HepG2 (cell line): ENCODE results near the gene METTL2A. TPM values are rescaled to one million over a fixed set of nuclear protein-coding genes. Genes with fewer than 3 reads are reported as not detected.
"Not testable (repeated sequence)": the region's sequence is repeated elsewhere in the genome, so short reads cannot be mapped to it uniquely, and the experiment has no call there.

Experiments
- ATAC-seq: fragments of 200-7000 bp; cut with Tn5 transposase; 3 replicates; pipeline ENCODE4 v1.9.1; 2020; ENCODE audit warnings: mild to moderate bottlenecking, moderate library complexity
- BruUV-seq: library from RNA; stranded (reverse); fragments of 400-500 nt; replicated peaks from 2 replicates; lab custom pipeline; 2021; lab: Mats Ljungman, UMichigan
- CTCF ChIA-PET: fragments of 300-600 bp; formaldehyde crosslinking; extraction: SDS; loops from one replicate; lab custom pipeline; 2021; ENCODE audit warnings: low total read pairs, inconsistent platforms, low intra/inter-chr PET ratio; lab: Yijun Ruan, JAX
- POLR2A ChIA-PET: fragments of 350-600 bp; sonication (Branson Sonifier 250); formaldehyde crosslinking; loops from one replicate; lab custom pipeline; 2020; ENCODE audit warnings: antibody characterized with exemption, inconsistent platforms; lab: Yijun Ruan, JAX
- DNase-seq: peaks from one replicate; pipeline ENCODE4 v3.0.0-alpha.2; 2015; ENCODE audit warnings: low spot score
- FAIRE-seq: peaks from 3 replicates; lab custom pipeline; 2011; peaks lifted over from hg19 to GRCh38; lab: Jason Lieb, UNC
- H2AFZ ChIP-seq: one replicate; pipeline ENCODE4 v1.6.1; 2011; ENCODE audit warnings: low read length, inconsistent platforms
- H3K27ac ChIP-seq: fragments of 300-600 bp; 3 replicates; pipeline ENCODE4 v1.8.0; 2011; ENCODE audit warnings: mixed run types, mild to moderate bottlenecking, mixed read lengths, low read length, inconsistent platforms; ENCODE audit not compliant: insufficient read depth; ENCODE audit errors: extremely low read length
- H3K27me3 ChIP-seq, 2 experiments: fragments of 200-600 bp in 1 of 2; 2 replicates in 1 of 2; 3 replicates in 1 of 2; pipeline versions ENCODE4 v1.6.0 to v1.8.0; 2011; ENCODE audit warnings: low read length in 2 of 2, mild to moderate bottlenecking in 2 of 2, moderate library complexity in 2 of 2, inconsistent platforms in 1 of 2; ENCODE audit not compliant: insufficient read depth in 2 of 2, control insufficient read depth in 1 of 2
- H3K36me3 ChIP-seq, 2 experiments: fragments of 200-600 bp in 1 of 2; replicated peaks in 1 of 2; 2 replicates in 1 of 2; 3 replicates in 1 of 2; pipeline versions ENCODE4 v1.5.1 to v1.8.0; 2011; ENCODE audit warnings: low read length in 2 of 2, inconsistent platforms in 1 of 2; ENCODE audit not compliant: insufficient read depth in 2 of 2, control insufficient read depth in 1 of 2
- H3K4me1 ChIP-seq: 2 replicates; pipeline ENCODE4 v1.5.1; 2012; ENCODE audit warnings: low read length, inconsistent platforms; ENCODE audit not compliant: insufficient read depth
- H3K4me2 ChIP-seq: 2 replicates; pipeline ENCODE4 v1.6.0; 2011; ENCODE audit warnings: low read depth, low read length, inconsistent platforms
- H3K4me3 ChIP-seq, 3 experiments: fragments of 200-600 bp in 1 of 3; sonication (generic), shearing (Covaris generic) in 1 of 3; replicated peaks in 1 of 3; 2 replicates each; pipeline ENCODE4 v1.5.1; 2011 to 2016; ENCODE audit warnings: low read length in 3 of 3, inconsistent platforms in 2 of 3, low read depth in 2 of 3, mild to moderate bottlenecking in 2 of 3, control low read depth in 1 of 3, mixed read lengths in 1 of 3; ENCODE audit not compliant: insufficient read depth in 1 of 3
- H3K79me2 ChIP-seq: one replicate; pipeline ENCODE4 v1.6.1; 2011; ENCODE audit warnings: low read length, inconsistent platforms; ENCODE audit not compliant: insufficient read depth
- H3K9ac ChIP-seq: 2 replicates; pipeline ENCODE4 v1.6.0; 2011; ENCODE audit warnings: mild to moderate bottlenecking, low read depth, low read length, inconsistent platforms; ENCODE audit not compliant: insufficient read depth
- H3K9me3 ChIP-seq: 2 replicates; pipeline ENCODE4 v1.5.1; 2012; ENCODE audit warnings: mild to moderate bottlenecking, low read length
- H4K20me1 ChIP-seq: 2 replicates; pipeline ENCODE4 v1.6.0; 2011; ENCODE audit warnings: inconsistent platforms, mild to moderate bottlenecking, low read length, moderate library complexity; ENCODE audit not compliant: insufficient read depth
- ARNT2 ChIP-seq: sonication (generic); formaldehyde crosslinking; IDR thresholded peaks from 2 replicates; pipeline ENCODE4 v1.8.0; 2022; ENCODE audit warnings: mild to moderate bottlenecking, low read depth, missing genetic modification reagents, moderate library complexity
- ARNTL ChIP-seq: sonication (generic); formaldehyde crosslinking; IDR thresholded peaks from 2 replicates; pipeline ENCODE4 v1.4.0; 2020; ENCODE audit warnings: mild to moderate bottlenecking, missing genetic modification reagents
- BORCS8-MEF2B ChIP-seq: sonication (generic); formaldehyde crosslinking; IDR thresholded peaks from 2 replicates; pipeline ENCODE4 v1.8.0; 2022; ENCODE audit warnings: mild to moderate bottlenecking, missing genetic modification reagents
- CAMTA2 ChIP-seq: sonication (generic); formaldehyde crosslinking; IDR thresholded peaks from 2 replicates; pipeline ENCODE4 v1.4.0; 2020; ENCODE audit warnings: mild to moderate bottlenecking, missing genetic modification reagents, borderline replicate concordance
- GABPB1 ChIP-seq: IDR thresholded peaks from 2 replicates; pipeline ENCODE4 v1.6.1; 2016; ENCODE audit warnings: mild to moderate bottlenecking, missing genetic modification reagents, moderate library complexity, missing compliant biosample characterization
- HMGXB4 ChIP-seq, 2 experiments: sonication (generic) in 1 of 2; formaldehyde crosslinking in 1 of 2; IDR thresholded peaks; 2 replicates each; pipeline versions ENCODE4 v1.4.0 to v1.6.1; 2018 to 2020; ENCODE audit warnings: missing genetic modification reagents in 2 of 2, borderline replicate concordance in 1 of 2, low read depth in 1 of 2, mild to moderate bottlenecking in 1 of 2, missing biosample characterization in 1 of 2
- HNRNPLL ChIP-seq: fragments of 200-400 bp; formaldehyde crosslinking; IDR thresholded peaks from 2 replicates; pipeline ENCODE4 v1.6.1; 2017; ENCODE audit warnings: mild to moderate bottlenecking, low read depth, low read length; ENCODE audit not compliant: poor library complexity, severe bottlenecking
- KDM5A ChIP-seq: fragments of 200-600 bp; sonication (generic); IDR thresholded peaks from 2 replicates; pipeline ENCODE4 v1.7.0; 2018; ENCODE audit warnings: antibody characterized with exemption, mild to moderate bottlenecking, low read length, borderline replicate concordance
- PHF8 ChIP-seq: sonication (generic); formaldehyde crosslinking; IDR thresholded peaks from 2 replicates; pipeline ENCODE4 v1.5.0; 2020; ENCODE audit warnings: missing genetic modification reagents
- RBFOX2 ChIP-seq: fragments of 200-400 bp; formaldehyde crosslinking; IDR thresholded peaks from 2 replicates; pipeline ENCODE4 v1.6.1; 2017; ENCODE audit warnings: low read depth, mild to moderate bottlenecking, low read length
- SALL1 ChIP-seq: sonication (generic); formaldehyde crosslinking; IDR thresholded peaks from 2 replicates; pipeline ENCODE4 v1.8.0; 2022; ENCODE audit warnings: mild to moderate bottlenecking, missing genetic modification reagents
- TAF15 ChIP-seq: fragments of 200-400 bp; formaldehyde crosslinking; IDR thresholded peaks from one replicate; pipeline ENCODE4 v1.6.1; 2018; ENCODE audit warnings: mild to moderate bottlenecking, low read depth, low read length; ENCODE audit not compliant: poor library complexity, severe bottlenecking
- UBTF ChIP-seq: sonication (generic); formaldehyde crosslinking; IDR thresholded peaks from 2 replicates; pipeline ENCODE4 v1.4.0; 2020; ENCODE audit warnings: mild to moderate bottlenecking, missing genetic modification reagents
- ZNF160 ChIP-seq: sonication (generic); formaldehyde crosslinking; IDR thresholded peaks from 2 replicates; pipeline ENCODE4 v1.8.0; 2022; ENCODE audit warnings: mild to moderate bottlenecking, inconsistent platforms, missing genetic modification reagents
- ZNF333 ChIP-seq: sonication (generic); formaldehyde crosslinking; IDR thresholded peaks from 2 replicates; pipeline ENCODE4 v1.4.0; 2020; ENCODE audit warnings: mild to moderate bottlenecking, missing genetic modification reagents, borderline replicate concordance
- ZNF446 ChIP-seq: sonication (generic); formaldehyde crosslinking; IDR thresholded peaks from 2 replicates; pipeline ENCODE4 v1.5.0; 2020; ENCODE audit warnings: mild to moderate bottlenecking, missing genetic modification reagents
- ZNF558 ChIP-seq: sonication (generic); formaldehyde crosslinking; IDR thresholded peaks from 2 replicates; pipeline ENCODE4 v1.9.0; 2022; ENCODE audit warnings: mild to moderate bottlenecking, missing genetic modification reagents, borderline replicate concordance
- ZNF563 ChIP-seq: sonication (generic); formaldehyde crosslinking; IDR thresholded peaks from 2 replicates; pipeline ENCODE4 v1.8.0; 2022; ENCODE audit warnings: mild to moderate bottlenecking, moderate library complexity, missing genetic modification reagents
- ZNF768 ChIP-seq: sonication (generic); formaldehyde crosslinking; IDR thresholded peaks from 2 replicates; pipeline ENCODE4 v1.4.0; 2020; ENCODE audit warnings: missing genetic modification reagents
- WGBS: methylation state at CpG from one replicate; pipeline ENCODE4 v1.1.6; 2017; ENCODE audit warnings: low lambda C conversion rate; 5-methylcytosine and 5-hydroxymethylcytosine counted together
- in situ Hi-C: cut with HindIII; loops from 2 replicates; pipeline ENCODE4 v1.10.0; 2017; ENCODE audit warnings: low pct_unique_long_range_greater_than_20kb; ENCODE audit not compliant: extremely low pct_ligation_motif_present
- intact Hi-C: fragments of 100-400 bp; cut with micrococcal nuclease; formaldehyde crosslinking; loops from one replicate; pipeline ENCODE4 v1.10.0; 2022; ENCODE audit not compliant: unreplicated experiment
- polyA plus RNA-seq, 8 experiments: library from polyadenylated mRNA; depleted of rRNA in 3 of 8; stranded (reverse) in 7 of 8; unstranded in 1 of 8; fragments of >200 nt; fragmentation: Illumina TruSeq in 4 of 8; extraction: Trizol in 4 of 8; gene quantifications; 2 replicates each; pipeline versions ENCODE4 v1.2.1 to v1.2.3, GENCODE V29; 2011 to 2016; ENCODE audit warnings: low read depth in 4 of 8, missing spikeins in 1 of 8, mixed read lengths in 1 of 8; ENCODE audit not compliant: insufficient read depth in 1 of 8
- total RNA-seq, 5 experiments: library from RNA; depleted of rRNA; stranded (reverse); fragments of >200 nt; fragmentation: Illumina TruSeq; extraction: Trizol; gene quantifications; 2 replicates each; pipeline ENCODE4 v1.2.3, GENCODE V29; 2016; ENCODE audit warnings: low read depth in 1 of 5

METTL2A gene
- total and polyA plus RNA-seq, 2 of the 13 experiments (the other 11 are each of a cell fraction or from before 2014, with no cell fraction given): 15.6 to 32.3 TPM

GRCh38 chr17:62478880-62479638 lies 55.4 kb downstream of the METTL2A start:
- BruUV-seq, FAIRE-seq, H2AFZ ChIP-seq, DNase-seq, CTCF ChIA-PET, POLR2A ChIA-PET, H3K9me3 ChIP-seq, H3K36me3 ChIP-seq, intact Hi-C loops, H3K27me3 ChIP-seq, in situ Hi-C loops: not testable (repeated sequence)
- H3K4me2 ChIP-seq: peak overlapping the region; percentile 81
- peaks cover 14% of the 10 kb centered on the region; the same call in 1 of the 2 replicates for H4K20me1 ChIP-seq
- H3K4me1 ChIP-seq: peaks cover 34% of the 10 kb centered on the region
- H3K27ac ChIP-seq: peak overlapping the region; percentile 68
- H3K4me3 ChIP-seq: peak overlapping the region; percentile 78 to 93 (median 81); a peak in 5 of 6 replicates
- WGBS: 2% methylated on average over 20 of the region's 84 CpGs
- ATAC-seq: peak; percentile 59
- H3K9ac ChIP-seq: peak overlapping the region; percentile 83
- peaks cover 39% of the 10 kb centered on the region for H3K79me2 ChIP-seq
- peak in 1 of 2 experiments; percentile 55; a peak in 2 of 4 replicates for TF ChIP-seq HMGXB4 (CRISPR knock-in tag; IDR thresholded peaks at IDR 0.05; ENCODE audit: borderline replicate concordance in 1 of 2, low read depth in 1 of 2)
- peak; percentile 63; the same call in 1 of the 2 replicates for TF ChIP-seq ZNF563 (CRISPR knock-in tag)
- 0 out of 2 replicates have a peak, but pooled peaks have one; percentile 26 for TF ChIP-seq ARNTL (CRISPR knock-in tag)
- TF ChIP-seq CAMTA2: 0 out of 2 replicates have a peak, but pooled peaks have one; percentile 24
- TF ChIP-seq ZNF333 (CRISPR knock-in tag): peak; percentile 23; the same call in 1 of the 2 replicates
- TF ChIP-seq ZNF768: peak; percentile 25; the same call in 1 of the 2 replicates
- peak; percentile 41 for TF ChIP-seq PHF8 (CRISPR knock-in tag)
- peak; percentile 18; the same call in 1 of the 2 replicates for TF ChIP-seq BORCS8-MEF2B
- peak; percentile 31; the same call in 1 of the 2 replicates for TF ChIP-seq ZNF558
- peak; percentile 42 for TF ChIP-seq TAF15
- TF ChIP-seq ZNF446: peak; percentile 59; the same call in 1 of the 2 replicates
- peak; percentile 22 for TF ChIP-seq HNRNPLL
- peak; percentile 36; the same call in 1 of the 2 replicates for TF ChIP-seq GABPB1 (CRISPR knock-in tag)
- 0 out of 2 replicates have a peak, but pooled peaks have one; percentile 10 for TF ChIP-seq ZNF160 (CRISPR knock-in tag)
- TF ChIP-seq RBFOX2: peak; percentile 45
- peak; percentile 78; the same call in 1 of the 2 replicates for TF ChIP-seq UBTF
- peak; percentile 28; the same call in 1 of the 2 replicates for TF ChIP-seq SALL1
- peak; percentile 43; the same call in 1 of the 2 replicates for TF ChIP-seq ARNT2 (CRISPR knock-in tag)
- TF ChIP-seq KDM5A: 0 out of 2 replicates have a peak, but pooled peaks have one; percentile 11
